Measurements from ENCODE around the gene SLC17A2.

SLC17A2 gene

GRCh38 chr6:25963426-25964123 lies 33.1 kb upstream of the SLC17A2 start:
- H3K36me3 ChIP-seq: peaks cover 42% of the 10 kb centered on the region
- peaks cover 80% of the 10 kb centered on the region for H3K4me1 ChIP-seq

GRCh38 chr6:25962149-25963127 lies 31.9 kb upstream of the SLC17A2 start, which contains the start of gene TRIM38:
TSS of gene TRIM38 (plus strand) at chr6:25962802. CDS start at chr6:25966523, 3,721 bp downstream.
- TF ChIP-seq Cebpa-rat (IDR thresholded peaks at IDR 0.05): no peak
- Histone ChIP-seq H3K27me3 (no peaks in the 10 kb centered on the region), H4K20me1 (peaks cover 34% of the 10 kb centered on the region), H3K27ac (peak within 1 kb of the TSS; percentile 97), H3K4me1 (peaks cover 73% of the 10 kb centered on the region), H3K4me3 (peak within 1 kb of the TSS; percentile 87), H3K36me3 (peaks cover 30% of the 10 kb centered on the region), H3K9me3 (peaks cover 36% of the 10 kb centered on the region), H3K4me2 (peak within 1 kb of the TSS; percentile 93), H3K9ac (peak within 1 kb of the TSS; percentile 97)

More at GRCh38 chr6:25963426-25964123, 33.1 kb upstream of the SLC17A2 start:
- TF ChIP-seq Cebpa-rat (IDR thresholded peaks at IDR 0.05): no peak
- H3K4me2 ChIP-seq: peak overlapping the region; percentile 93
- peaks cover 45% of the 10 kb centered on the region for H4K20me1 ChIP-seq
- H3K27ac ChIP-seq: peak overlapping the region; percentile 97
- H3K27me3 ChIP-seq: no peaks in the 10 kb centered on the region
- peak overlapping the region; percentile 97 for H3K9ac ChIP-seq
- H3K9me3 ChIP-seq: peaks cover 25% of the 10 kb centered on the region
- H3K4me3 ChIP-seq: peak overlapping the region; percentile 87

- peak overlapping the region; percentile 76 for H3K9ac ChIP-seq
Observed at GRCh38 chr6:25961619-25962148, 31.2 kb upstream of the SLC17A2 start.

GRCh38 chr6:25960734-25961133 lies 30.2 kb upstream of the SLC17A2 start:
- H3K27ac ChIP-seq: peak overlapping the region; percentile 97
- peaks cover 56% of the 10 kb centered on the region for H3K4me1 ChIP-seq
- peaks cover 37% of the 10 kb centered on the region for H3K9me3 ChIP-seq
- H3K27me3 ChIP-seq: no peaks in the 10 kb centered on the region
- H4K20me1 ChIP-seq: peaks cover 17% of the 10 kb centered on the region
- no peak for TF ChIP-seq Cebpa-rat (IDR thresholded peaks at IDR 0.05)
- peak overlapping the region; percentile 62 for H3K4me3 ChIP-seq
- H3K9ac ChIP-seq: peak overlapping the region; percentile 43; the same call in 1 of the 2 replicates
- peak overlapping the region; percentile 92 for H3K4me2 ChIP-seq
- peaks cover 13% of the 10 kb centered on the region for H3K36me3 ChIP-seq

More at GRCh38 chr6:25961619-25962148, 31.2 kb upstream of the SLC17A2 start:
- Histone ChIP-seq H3K27me3 (no peaks in the 10 kb centered on the region), H4K20me1 (peaks cover 26% of the 10 kb centered on the region), H3K4me2 (peak overlapping the region; percentile 92), H3K27ac (peak overlapping the region; percentile 97), H3K9me3 (peaks cover 37% of the 10 kb centered on the region), H3K36me3 (peaks cover 23% of the 10 kb centered on the region), H3K4me1 (peaks cover 66% of the 10 kb centered on the region), H3K4me3 (peak overlapping the region; percentile 62)
- no peak for TF ChIP-seq Cebpa-rat (IDR thresholded peaks at IDR 0.05)

- H3K27me3 ChIP-seq: no peaks in the 10 kb centered on the region
- TF ChIP-seq Cebpa-rat (IDR thresholded peaks at IDR 0.05): no peak
- peaks cover 9% of the 10 kb centered on the region for H4K20me1 ChIP-seq
- H3K27ac ChIP-seq: peak overlapping the region; percentile 97
- peaks cover 6% of the 10 kb centered on the region for H3K36me3 ChIP-seq
- peaks cover 39% of the 10 kb centered on the region for H3K9me3 ChIP-seq
- peak overlapping the region; percentile 43; the same call in 1 of the 2 replicates for H3K9ac ChIP-seq
- peaks cover 49% of the 10 kb centered on the region for H3K4me1 ChIP-seq
- H3K4me3 ChIP-seq: peak overlapping the region; percentile 62
- H3K4me2 ChIP-seq: peak overlapping the region; percentile 92
Observed at GRCh38 chr6:25959890-25960536, 29.5 kb upstream of the SLC17A2 start.

GRCh38 chr6:25958700-25959162 lies 28.2 kb upstream of the SLC17A2 start:
- no peaks in the 10 kb centered on the region for H3K27me3 ChIP-seq
- H3K9me3 ChIP-seq: peaks cover 39% of the 10 kb centered on the region
- H3K4me3 ChIP-seq: peak overlapping the region; percentile 19; the same call in 1 of the 2 replicates
- no peaks in the 10 kb centered on the region; the same call in 1 of the 2 replicates for H3K36me3 ChIP-seq
- peaks cover 40% of the 10 kb centered on the region for H3K4me1 ChIP-seq
- no peaks in the 10 kb centered on the region for H4K20me1 ChIP-seq
- TF ChIP-seq Cebpa-rat (IDR thresholded peaks at IDR 0.05): no peak
- H3K9ac ChIP-seq: no peak overlapping the region
- H3K4me2 ChIP-seq: peak overlapping the region; percentile 92
- H3K27ac ChIP-seq: peak overlapping the region; percentile 97

GRCh38 chr6:25956226-25956625 lies 25.7 kb upstream of the SLC17A2 start:
- no peak for TF ChIP-seq Cebpa-rat (IDR thresholded peaks at IDR 0.05)
- Histone ChIP-seq H3K9me3 (peaks cover 41% of the 10 kb centered on the region), H3K4me1 (peaks cover 31% of the 10 kb centered on the region), H3K36me3 (no peaks in the 10 kb centered on the region; the same call in 1 of the 2 replicates), H3K27ac (no peak overlapping the region), H3K4me2 (no peak overlapping the region), H4K20me1 (no peaks in the 10 kb centered on the region), H3K4me3 (no peak overlapping the region), H3K27me3 (no peaks in the 10 kb centered on the region), H3K9ac (no peak overlapping the region)

- Histone ChIP-seq H3K27me3 (no peaks in the 10 kb centered on the region), H3K36me3 (no peaks in the 10 kb centered on the region), H3K9me3 (peaks cover 42% of the 10 kb centered on the region), H3K4me3 (no peak overlapping the region), H3K4me2 (no peak overlapping the region), H3K4me1 (peaks cover 17% of the 10 kb centered on the region), H3K27ac (no peak overlapping the region), H3K9ac (no peak overlapping the region), H4K20me1 (no peaks in the 10 kb centered on the region)
- TF ChIP-seq Cebpa-rat (IDR thresholded peaks at IDR 0.05): no peak
Observed at GRCh38 chr6:25954756-25955155, 24.3 kb upstream of the SLC17A2 start.

GRCh38 chr6:25953733-25954132 lies 23.2 kb upstream of the SLC17A2 start:
- peaks cover 32% of the 10 kb centered on the region for H3K9me3 ChIP-seq
- no peak for TF ChIP-seq Cebpa-rat (IDR thresholded peaks at IDR 0.05)
- H3K9ac ChIP-seq: no peak overlapping the region
- H3K27ac ChIP-seq: no peak overlapping the region
- no peak overlapping the region for H3K4me2 ChIP-seq
- peaks cover 6% of the 10 kb centered on the region for H3K4me1 ChIP-seq
- H4K20me1 ChIP-seq: no peaks in the 10 kb centered on the region
- no peaks in the 10 kb centered on the region for H3K36me3 ChIP-seq
- H3K4me3 ChIP-seq: no peak overlapping the region
- H3K27me3 ChIP-seq: no peaks in the 10 kb centered on the region
